DOHH2 (cell line): ENCODE measurements around the gene TMTC3.

Source experiments
- H3F3A ChIP-seq: fragments of 200-600 bp; sonication (generic), shearing (Covaris generic); 2 replicates; pipeline ENCODE4 v1.6.0; 2016; ENCODE audit warnings: antibody characterized with exemption, mild to moderate bottlenecking; ENCODE audit not compliant: control insufficient read depth, insufficient read depth
- H3K27ac ChIP-seq: fragments of 200-600 bp; sonication (generic); 2 replicates; pipeline ENCODE4 v1.5.1; 2014; ENCODE audit warnings: low read depth, mild to moderate bottlenecking, low read length, moderate library complexity
- H3K27me3 ChIP-seq: fragments of 200-600 bp; sonication (generic); 2 replicates; pipeline ENCODE4 v1.6.1; 2014; ENCODE audit warnings: mild to moderate bottlenecking, low read length, mixed read lengths; ENCODE audit not compliant: control insufficient read depth
- H3K36me3 ChIP-seq: fragments of 200-600 bp; sonication (generic); 2 replicates; pipeline ENCODE4 v1.6.1; 2014; ENCODE audit warnings: mild to moderate bottlenecking, low read length, moderate library complexity, mixed read lengths; ENCODE audit not compliant: control insufficient read depth
- H3K4me1 ChIP-seq: fragments of 200-600 bp; sonication (generic); 2 replicates; pipeline ENCODE4 v1.6.1; 2014; ENCODE audit warnings: mild to moderate bottlenecking, low read length, mixed read lengths; ENCODE audit not compliant: control insufficient read depth
- H3K4me2 ChIP-seq: fragments of 200-600 bp; sonication (generic); 2 replicates; pipeline ENCODE4 v1.6.0; 2014; ENCODE audit warnings: mild to moderate bottlenecking, low read length, moderate library complexity
- H3K4me3 ChIP-seq: fragments of 200-600 bp; sonication (generic); 2 replicates; pipeline ENCODE4 v1.5.1; 2014; ENCODE audit warnings: mild to moderate bottlenecking, low read length, mixed read lengths
- H3K79me2 ChIP-seq: fragments of 200-600 bp; sonication (generic); 2 replicates; pipeline ENCODE4 v1.6.1; 2014; ENCODE audit warnings: mild to moderate bottlenecking, low read length, mixed read lengths; ENCODE audit not compliant: control insufficient read depth
- H3K9me2 ChIP-seq: fragments of 200-600 bp; sonication (generic); replicated peaks from 2 replicates; pipeline ENCODE4 v1.6.1; 2014; ENCODE audit warnings: mild to moderate bottlenecking, low read length, mixed read lengths; ENCODE audit not compliant: control insufficient read depth
- H3K9me3 ChIP-seq: fragments of 200-600 bp; sonication (generic); 2 replicates; pipeline ENCODE4 v1.6.1; 2014; ENCODE audit warnings: antibody characterized with exemption, low read length, mixed read lengths; ENCODE audit not compliant: control insufficient read depth, insufficient read depth
- H4K20me1 ChIP-seq: fragments of 200-600 bp; sonication (generic); 2 replicates; pipeline ENCODE4 v1.6.0; 2014; ENCODE audit warnings: low read depth, mild to moderate bottlenecking, antibody characterized with exemption, low read length, moderate library complexity; ENCODE audit not compliant: control insufficient read depth, insufficient read depth
- CTCF ChIP-seq: fragments of 200-600 bp; sonication (generic); IDR thresholded peaks from one replicate; pipeline ENCODE4 v1.5.1; 2014; ENCODE audit warnings: antibody characterized with exemption, mild to moderate bottlenecking, low read depth, low read length; ENCODE audit not compliant: poor library complexity, severe bottlenecking
- EZH2phosphoT487 ChIP-seq: fragments of 200-600 bp; sonication (generic); IDR thresholded peaks from 2 replicates; pipeline ENCODE4 v1.6.1; 2017; ENCODE audit warnings: borderline replicate concordance, mild to moderate bottlenecking, antibody characterized with exemption, low read length, moderate library complexity, mixed read lengths

Gene TMTC3

DNA sequence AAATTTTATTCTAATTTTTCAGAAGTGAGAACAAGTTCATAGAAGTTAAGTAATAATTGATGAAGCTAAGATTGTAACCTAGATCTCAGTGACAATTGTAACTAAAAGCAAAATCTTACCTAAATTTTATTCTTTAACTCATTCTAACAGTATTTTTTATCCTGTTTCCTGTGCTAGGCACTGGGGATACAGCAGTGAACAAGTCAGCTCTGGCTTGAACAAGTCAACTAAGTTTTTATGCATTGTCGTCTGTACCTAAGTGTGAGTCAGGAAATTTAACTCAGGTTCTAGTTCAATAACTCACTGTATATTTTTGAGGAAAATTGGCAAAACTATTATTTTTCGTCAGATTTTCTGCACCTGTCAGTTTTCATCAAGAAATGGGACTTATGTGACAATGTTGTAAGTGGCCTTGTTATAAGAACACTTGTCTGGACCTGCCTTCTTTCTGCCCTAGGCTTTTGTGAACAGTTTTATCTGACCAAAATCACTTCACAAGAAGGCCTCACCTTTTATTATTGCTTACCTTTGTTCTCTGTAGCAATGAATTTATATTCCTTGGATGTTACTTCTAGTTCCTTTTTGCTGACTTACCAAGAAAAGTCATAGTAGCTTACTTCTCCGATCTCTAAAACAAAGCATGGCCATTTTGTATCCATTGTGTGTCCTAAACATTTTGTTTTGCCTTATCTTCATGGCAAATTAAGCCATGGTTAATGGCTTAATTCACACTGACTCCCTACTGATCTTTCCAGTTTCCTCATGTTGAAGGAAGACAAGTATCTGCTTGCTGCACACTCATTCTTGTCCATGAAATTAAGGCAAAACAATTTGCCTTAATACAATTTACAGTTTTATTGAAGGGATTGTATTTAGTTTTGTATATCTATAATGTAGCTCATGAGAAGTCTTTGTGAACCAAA lies 2.7 kb downstream of the TMTC3 start:
- Histone ChIP-seq H3K9me2 (no peaks in the 10 kb centered on the region), H4K20me1 (no peaks in the 10 kb centered on the region; the same call in 1 of the 2 replicates), H3K27ac (no peak overlapping the region), H3K27me3 (no peaks in the 10 kb centered on the region), H3K79me2 (peaks cover 49% of the 10 kb centered on the region), H3K4me3 (no peak overlapping the region), H3F3A (no peaks in the 10 kb centered on the region), H3K4me2 (no peak overlapping the region; the same call in 1 of the 2 replicates), H3K9me3 (no peaks in the 10 kb centered on the region), H3K36me3 (peaks cover 8% of the 10 kb centered on the region), H3K4me1 (peaks cover 33% of the 10 kb centered on the region)
- TF ChIP-seq EZH2phosphoT487 = no peak
- TF ChIP-seq CTCF = no peak

GRCh38 chr12:88145567-88146505 lies 3.7 kb downstream of the TMTC3 start:
- H3K4me3 ChIP-seq = no peak overlapping the region
- no peaks in the 10 kb centered on the region for H3F3A ChIP-seq
- no peaks in the 10 kb centered on the region for H3K9me2 ChIP-seq
- H3K27me3 ChIP-seq = no peaks in the 10 kb centered on the region
- no peak overlapping the region for H3K4me2 ChIP-seq
- H4K20me1 ChIP-seq = no peaks in the 10 kb centered on the region; the same call in 1 of the 2 replicates
- no peaks in the 10 kb centered on the region for H3K9me3 ChIP-seq
- TF ChIP-seq EZH2phosphoT487 (no peak), CTCF (no peak)
- H3K27ac ChIP-seq = no peak overlapping the region
- peaks cover 49% of the 10 kb centered on the region for H3K79me2 ChIP-seq
- H3K4me1 ChIP-seq = peaks cover 26% of the 10 kb centered on the region
- peaks cover 3% of the 10 kb centered on the region; the same call in 1 of the 2 replicates for H3K36me3 ChIP-seq

DNA sequence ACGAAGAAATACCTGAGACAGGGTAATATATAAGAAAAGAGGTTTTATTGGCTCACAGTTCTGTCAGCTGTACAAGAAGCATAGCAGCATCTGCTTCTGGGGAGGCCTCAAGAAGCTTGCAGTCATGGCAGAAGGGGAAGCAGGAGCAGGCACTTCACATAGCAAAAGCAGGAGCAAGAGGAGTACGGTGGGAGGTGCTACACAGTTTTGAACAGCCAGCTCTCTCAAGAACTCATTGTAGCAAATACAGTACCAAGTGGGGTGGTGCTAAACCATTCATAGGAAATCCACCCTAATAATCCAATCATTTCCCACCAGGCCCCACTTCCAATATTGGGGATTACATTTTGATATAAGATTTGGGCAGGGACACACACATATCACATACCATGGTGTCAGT lies 8.0 kb downstream of the TMTC3 start:
- no peaks in the 10 kb centered on the region; the same call in 1 of the 2 replicates for H4K20me1 ChIP-seq
- H3K9me2 ChIP-seq = no peaks in the 10 kb centered on the region
- H3F3A ChIP-seq = no peaks in the 10 kb centered on the region
- H3K4me1 ChIP-seq = peaks cover 8% of the 10 kb centered on the region; the same call in 1 of the 2 replicates
- no peaks in the 10 kb centered on the region for H3K9me3 ChIP-seq
- no peak overlapping the region for H3K4me3 ChIP-seq
- peaks cover 7% of the 10 kb centered on the region for H3K36me3 ChIP-seq
- H3K27me3 ChIP-seq = no peaks in the 10 kb centered on the region
- no peak overlapping the region for H3K27ac ChIP-seq
- H3K79me2 ChIP-seq = peaks cover 15% of the 10 kb centered on the region
- no peak overlapping the region for H3K4me2 ChIP-seq
- TF ChIP-seq EZH2phosphoT487 (no peak), CTCF (no peak)
